HepG2 (cell line): Measurements from ENCODE around the gene VPS37B. TPM values are rescaled to one million over a fixed set of nuclear protein-coding genes. Genes with fewer than 3 reads are reported as not detected.
A peak's percentile ranks its signal among the peaks of the same experiment; 100 is the strongest.

ENCODE experiments used
- ATAC-seq: fragments of 200-7000 bp; cut with Tn5 transposase; 3 replicates; pipeline ENCODE4 v1.9.1; 2020; ENCODE audit warnings: mild to moderate bottlenecking, moderate library complexity
- BruUV-seq: library from RNA; stranded (reverse); fragments of 400-500 nt; replicated peaks from 2 replicates; lab custom pipeline; 2021; lab: Mats Ljungman, UMichigan
- CTCF ChIA-PET: fragments of 300-600 bp; formaldehyde crosslinking; extraction: SDS; loops from one replicate; lab custom pipeline; 2021; ENCODE audit warnings: low total read pairs, inconsistent platforms, low intra/inter-chr PET ratio; lab: Yijun Ruan, JAX
- POLR2A ChIA-PET: fragments of 350-600 bp; sonication (Branson Sonifier 250); formaldehyde crosslinking; loops from one replicate; lab custom pipeline; 2020; ENCODE audit warnings: antibody characterized with exemption, inconsistent platforms; lab: Yijun Ruan, JAX
- DNase-seq: peaks from one replicate; pipeline ENCODE4 v3.0.0-alpha.2; 2015; ENCODE audit warnings: low spot score
- FAIRE-seq: peaks from 3 replicates; lab custom pipeline; 2011; peaks lifted over from hg19 to GRCh38; lab: Jason Lieb, UNC
- H2AFZ ChIP-seq: one replicate; pipeline ENCODE4 v1.6.1; 2011; ENCODE audit warnings: low read length, inconsistent platforms
- H3K27ac ChIP-seq: fragments of 300-600 bp; 3 replicates; pipeline ENCODE4 v1.8.0; 2011; ENCODE audit warnings: mixed run types, mild to moderate bottlenecking, mixed read lengths, low read length, inconsistent platforms; ENCODE audit not compliant: insufficient read depth; ENCODE audit errors: extremely low read length
- H3K27me3 ChIP-seq, 2 experiments: fragments of 200-600 bp in 1 of 2; 2 replicates in 1 of 2; 3 replicates in 1 of 2; pipeline versions ENCODE4 v1.6.0 to v1.8.0; 2011; ENCODE audit warnings: low read length in 2 of 2, mild to moderate bottlenecking in 2 of 2, moderate library complexity in 2 of 2, inconsistent platforms in 1 of 2; ENCODE audit not compliant: insufficient read depth in 2 of 2, control insufficient read depth in 1 of 2
- H3K36me3 ChIP-seq, 2 experiments: fragments of 200-600 bp in 1 of 2; replicated peaks in 1 of 2; 2 replicates in 1 of 2; 3 replicates in 1 of 2; pipeline versions ENCODE4 v1.5.1 to v1.8.0; 2011; ENCODE audit warnings: low read length in 2 of 2, inconsistent platforms in 1 of 2; ENCODE audit not compliant: insufficient read depth in 2 of 2, control insufficient read depth in 1 of 2
- H3K4me1 ChIP-seq: 2 replicates; pipeline ENCODE4 v1.5.1; 2012; ENCODE audit warnings: low read length, inconsistent platforms; ENCODE audit not compliant: insufficient read depth
- H3K4me2 ChIP-seq: 2 replicates; pipeline ENCODE4 v1.6.0; 2011; ENCODE audit warnings: low read depth, low read length, inconsistent platforms
- H3K4me3 ChIP-seq, 3 experiments: fragments of 200-600 bp in 1 of 3; sonication (generic), shearing (Covaris generic) in 1 of 3; replicated peaks in 1 of 3; 2 replicates each; pipeline ENCODE4 v1.5.1; 2011 to 2016; ENCODE audit warnings: low read length in 3 of 3, inconsistent platforms in 2 of 3, low read depth in 2 of 3, mild to moderate bottlenecking in 2 of 3, control low read depth in 1 of 3, mixed read lengths in 1 of 3; ENCODE audit not compliant: insufficient read depth in 1 of 3
- H3K79me2 ChIP-seq: one replicate; pipeline ENCODE4 v1.6.1; 2011; ENCODE audit warnings: low read length, inconsistent platforms; ENCODE audit not compliant: insufficient read depth
- H3K9ac ChIP-seq: 2 replicates; pipeline ENCODE4 v1.6.0; 2011; ENCODE audit warnings: mild to moderate bottlenecking, low read depth, low read length, inconsistent platforms; ENCODE audit not compliant: insufficient read depth
- H3K9me3 ChIP-seq: 2 replicates; pipeline ENCODE4 v1.5.1; 2012; ENCODE audit warnings: mild to moderate bottlenecking, low read length
- H4K20me1 ChIP-seq: 2 replicates; pipeline ENCODE4 v1.6.0; 2011; ENCODE audit warnings: inconsistent platforms, mild to moderate bottlenecking, low read length, moderate library complexity; ENCODE audit not compliant: insufficient read depth
- DDIT3 ChIP-seq: sonication (generic); formaldehyde crosslinking; IDR thresholded peaks from 2 replicates; pipeline ENCODE4 v1.4.0; 2020; ENCODE audit warnings: mild to moderate bottlenecking, missing genetic modification reagents
- EEA1 ChIP-seq: sonication (generic); formaldehyde crosslinking; IDR thresholded peaks from 2 replicates; pipeline ENCODE4 v1.5.1; 2020; ENCODE audit warnings: mild to moderate bottlenecking, missing genetic modification reagents, borderline replicate concordance
- ESRRA ChIP-seq: sonication (generic); formaldehyde crosslinking; IDR thresholded peaks from 2 replicates; pipeline ENCODE4 v1.5.1; 2020; ENCODE audit warnings: mild to moderate bottlenecking, low read depth, missing genetic modification reagents
- FOXO4 ChIP-seq: sonication (generic); formaldehyde crosslinking; conservative IDR thresholded peaks from 2 replicates; pipeline ENCODE4 v1.8.1; 2023; ENCODE audit warnings: missing genetic modification reagents
- HNRNPUL1 ChIP-seq: fragments of 200-400 bp; formaldehyde crosslinking; IDR thresholded peaks from 2 replicates; pipeline ENCODE4 v1.6.1; 2017; ENCODE audit warnings: low read depth, mild to moderate bottlenecking, low read length, moderate library complexity
- KDM1A ChIP-seq: IDR thresholded peaks from 2 replicates; pipeline ENCODE4 v1.6.1; 2016; ENCODE audit warnings: missing compliant biosample characterization
- PHB2 ChIP-seq: fragments of 450-650 bp; IDR thresholded peaks from 2 replicates; pipeline ENCODE4 v1.6.1; 2018; ENCODE audit not compliant: partially characterized antibody
- SMARCE1 ChIP-seq: fragments of 450-650 bp; IDR thresholded peaks from 2 replicates; pipeline ENCODE4 v1.6.1; 2017; ENCODE audit warnings: borderline replicate concordance
- ZBTB33 ChIP-seq: sonication (generic); formaldehyde crosslinking; IDR thresholded peaks from 2 replicates; pipeline ENCODE4 v1.4.0; 2020; ENCODE audit warnings: missing genetic modification reagents
- ZFP36L1 ChIP-seq: sonication (generic); formaldehyde crosslinking; IDR thresholded peaks from 2 replicates; pipeline ENCODE4 v1.8.0; 2022; ENCODE audit warnings: mild to moderate bottlenecking, missing genetic modification reagents, moderate library complexity
- ZNF101 ChIP-seq: sonication (generic); formaldehyde crosslinking; IDR thresholded peaks from 2 replicates; pipeline ENCODE4 v1.4.0; 2020; ENCODE audit warnings: mild to moderate bottlenecking, low read depth, missing genetic modification reagents, borderline replicate concordance
- ZNF549 ChIP-seq: sonication (generic); formaldehyde crosslinking; IDR thresholded peaks from 2 replicates; pipeline ENCODE4 v1.5.0; 2020; ENCODE audit warnings: missing genetic modification reagents
- ZNF800 ChIP-seq: sonication (generic); formaldehyde crosslinking; IDR thresholded peaks from 2 replicates; pipeline ENCODE4 v1.4.0; 2020; ENCODE audit warnings: missing genetic modification reagents
- WGBS: methylation state at CpG from one replicate; pipeline ENCODE4 v1.1.6; 2017; ENCODE audit warnings: low lambda C conversion rate; 5-methylcytosine and 5-hydroxymethylcytosine counted together
- in situ Hi-C: cut with HindIII; loops from 2 replicates; pipeline ENCODE4 v1.10.0; 2017; ENCODE audit warnings: low pct_unique_long_range_greater_than_20kb; ENCODE audit not compliant: extremely low pct_ligation_motif_present
- intact Hi-C: fragments of 100-400 bp; cut with micrococcal nuclease; formaldehyde crosslinking; loops from one replicate; pipeline ENCODE4 v1.10.0; 2022; ENCODE audit not compliant: unreplicated experiment
- polyA plus RNA-seq, 8 experiments: library from polyadenylated mRNA; depleted of rRNA in 3 of 8; stranded (reverse) in 7 of 8; unstranded in 1 of 8; fragments of >200 nt; fragmentation: Illumina TruSeq in 4 of 8; extraction: Trizol in 4 of 8; gene quantifications; 2 replicates each; pipeline versions ENCODE4 v1.2.1 to v1.2.3, GENCODE V29; 2011 to 2016; ENCODE audit warnings: low read depth in 4 of 8, missing spikeins in 1 of 8, mixed read lengths in 1 of 8; ENCODE audit not compliant: insufficient read depth in 1 of 8
- total RNA-seq, 5 experiments: library from RNA; depleted of rRNA; stranded (reverse); fragments of >200 nt; fragmentation: Illumina TruSeq; extraction: Trizol; gene quantifications; 2 replicates each; pipeline ENCODE4 v1.2.3, GENCODE V29; 2016; ENCODE audit warnings: low read depth in 1 of 5

The VPS37B gene
- total and polyA plus RNA-seq, 2 of the 13 experiments (the other 11 are each of a cell fraction or from before 2014, with no cell fraction given), result 4.6 to 5.3 TPM

GRCh38 chr12:122874081-122874480, 21.8 kb downstream of the VPS37B start:
- no peaks in the 10 kb centered on the region for H3K27me3 ChIP-seq
- H3K27ac ChIP-seq, result no peak overlapping the region
- peaks cover 0 to 6% of the 10 kb centered on the region in 2 experiments; a peak in 1 of 5 replicates for H3K36me3 ChIP-seq
- intact Hi-C loops, result no loop called here
- TF ChIP-seq HNRNPUL1, result no peak
- peak; percentile 85 for TF ChIP-seq ZBTB33 (CRISPR knock-in tag)
- H3K9ac ChIP-seq, result no peak overlapping the region
- no peak overlapping the region for H2AFZ ChIP-seq
- peaks cover 17% of the 10 kb centered on the region for H3K4me1 ChIP-seq
- no peak for FAIRE-seq
- DNase-seq, result no peak
- H3K9me3 ChIP-seq, result no peaks in the 10 kb centered on the region
- no peaks in the 10 kb centered on the region for H4K20me1 ChIP-seq
- H3K79me2 ChIP-seq, result peaks cover 33% of the 10 kb centered on the region
- peak; percentile 76 for ATAC-seq
- BruUV-seq, result no TSS peak
- H3K4me3 ChIP-seq, result no peak overlapping the region
- CTCF ChIA-PET, result no interaction called here
- in situ Hi-C loops, result loop anchor here (25.0 kb wide), 1 partner anchor 363 kb away; the partner anchor contains the start of genes MPHOSPH9 and MTRFR
- no peak overlapping the region for H3K4me2 ChIP-seq
- WGBS, result 50% methylated on average over 7 of the region's 12 CpGs
- POLR2A ChIA-PET, result no interaction called here

GRCh38 chr12:122873540-122873939, 22.4 kb downstream of the VPS37B start:
- Histone ChIP-seq H3K79me2 (peaks cover 30% of the 10 kb centered on the region), H3K4me3 (no peak overlapping the region), H3K36me3 (peaks cover 0 to 9% of the 10 kb centered on the region in 2 experiments; a peak in 2 of 5 replicates), H3K27me3 (no peaks in the 10 kb centered on the region), H3K27ac (no peak overlapping the region), H3K4me1 (peaks cover 17% of the 10 kb centered on the region), H4K20me1 (no peaks in the 10 kb centered on the region), H3K9me3 (no peaks in the 10 kb centered on the region), H3K9ac (no peak overlapping the region), H3K4me2 (no peak overlapping the region), H2AFZ (no peak overlapping the region)
- no peak for DNase-seq
- FAIRE-seq, result no peak
- 62% methylated on average over 4 of the region's 4 CpGs for WGBS
- no TSS peak for BruUV-seq
- no peak for ATAC-seq
- in situ Hi-C loops, result loop anchor here (25.0 kb wide), 1 partner anchor 364 kb away; the partner anchor contains the start of genes MPHOSPH9 and MTRFR
- intact Hi-C loops, result no loop called here
- ChIA-PET POLR2A (no interaction called here), CTCF (no interaction called here)
- TF ChIP-seq FOXO4 (CRISPR knock-in tag), result no peak
- no peak for TF ChIP-seq EEA1 (CRISPR knock-in tag)
- no peak for TF ChIP-seq ESRRA
- TF ChIP-seq ZNF800 (CRISPR knock-in tag), result no peak
- no peak for TF ChIP-seq PHB2
- no peak for TF ChIP-seq ZNF101 (CRISPR knock-in tag)
- no peak for TF ChIP-seq ZNF549
- TF ChIP-seq KDM1A (CRISPR knock-in tag), result no peak
- TF ChIP-seq SMARCE1, result no peak
- TF ChIP-seq DDIT3, result no peak
- no peak for TF ChIP-seq ZFP36L1 (CRISPR knock-in tag)
